Left forelimb (tissue), 1 donor: ENCODE data around the gene SFMBT1.

Source experiments
- DNase-seq: peaks from one replicate; pipeline ENCODE4 v3.0.0-alpha.2; 2018; ENCODE audit warnings: low spot score

The SFMBT1 gene

GRCh38 chr3:53045518-53046170 is at the start of gene SFMBT1:
Gene SFMBT1 (minus strand): TSS chr3:53046073. CDS start chr3:52969128, 76,945 bp downstream.
- DNase-seq = peak; percentile 85

- no peak for DNase-seq
Observed at GRCh38 chr3:53092942-53093341, 47.1 kb upstream of the SFMBT1 start.

- no peak for DNase-seq
Observed at GRCh38 chr3:53092216-53092615, 46.3 kb upstream of the SFMBT1 start.

- DNase-seq = no peak
Observed at GRCh38 chr3:53091011-53091410, 45.1 kb upstream of the SFMBT1 start.

GRCh38 chr3:53089511-53089910 is 43.6 kb upstream of the SFMBT1 start:
- DNase-seq = no peak

- no peak for DNase-seq
Observed at GRCh38 chr3:53085476-53085875, 39.6 kb upstream of the SFMBT1 start.

GRCh38 chr3:53084310-53085001 is 38.6 kb upstream of the SFMBT1 start:
- DNase-seq = no peak

GRCh38 chr3:53083949-53084309 is 38.1 kb upstream of the SFMBT1 start:
- DNase-seq = no peak

- no peak for DNase-seq
Observed at GRCh38 chr3:53083521-53083920, 37.6 kb upstream of the SFMBT1 start.

GRCh38 chr3:53082736-53083135 is 36.9 kb upstream of the SFMBT1 start:
- DNase-seq = no peak

GRCh38 chr3:53081318-53081717 is 35.4 kb upstream of the SFMBT1 start:
- DNase-seq = no peak

- no peak for DNase-seq
Observed at GRCh38 chr3:53080612-53081205, 34.8 kb upstream of the SFMBT1 start.

- DNase-seq = no peak
Observed at GRCh38 chr3:53079791-53080555, 34.1 kb upstream of the SFMBT1 start.

GRCh38 chr3:53079147-53079546 is 33.3 kb upstream of the SFMBT1 start:
- DNase-seq = no peak

- DNase-seq = no peak
Observed at GRCh38 chr3:53078656-53079055, 32.8 kb upstream of the SFMBT1 start.

GRCh38 chr3:53077476-53078220 is 31.8 kb upstream of the SFMBT1 start:
- no peak for DNase-seq

GRCh38 chr3:53075743-53076140 is 29.9 kb upstream of the SFMBT1 start:
- no peak for DNase-seq

- no peak for DNase-seq
Observed at GRCh38 chr3:53074761-53075742, 29.2 kb upstream of the SFMBT1 start.

- no peak for DNase-seq
Observed at GRCh38 chr3:53074366-53074696, 28.5 kb upstream of the SFMBT1 start.

GRCh38 chr3:53073553-53074365 is 27.9 kb upstream of the SFMBT1 start:
- no peak for DNase-seq
